Measurements from ENCODE around the gene SLC5A3.

- no peak for TF ChIP-seq GATA2 (IDR thresholded peaks at IDR 0.05; ENCODE audit: low read depth, low read length)
- no peak for TF ChIP-seq GATA3 (IDR thresholded peaks at IDR 0.05; ENCODE audit: low read depth, low read length)
These were observed 33.5 kb upstream of the SLC5A3 start for GRCh38 chr21:34039678-34040382.
